ENCODE data around the gene VSNL1.

Gene VSNL1

DNA sequence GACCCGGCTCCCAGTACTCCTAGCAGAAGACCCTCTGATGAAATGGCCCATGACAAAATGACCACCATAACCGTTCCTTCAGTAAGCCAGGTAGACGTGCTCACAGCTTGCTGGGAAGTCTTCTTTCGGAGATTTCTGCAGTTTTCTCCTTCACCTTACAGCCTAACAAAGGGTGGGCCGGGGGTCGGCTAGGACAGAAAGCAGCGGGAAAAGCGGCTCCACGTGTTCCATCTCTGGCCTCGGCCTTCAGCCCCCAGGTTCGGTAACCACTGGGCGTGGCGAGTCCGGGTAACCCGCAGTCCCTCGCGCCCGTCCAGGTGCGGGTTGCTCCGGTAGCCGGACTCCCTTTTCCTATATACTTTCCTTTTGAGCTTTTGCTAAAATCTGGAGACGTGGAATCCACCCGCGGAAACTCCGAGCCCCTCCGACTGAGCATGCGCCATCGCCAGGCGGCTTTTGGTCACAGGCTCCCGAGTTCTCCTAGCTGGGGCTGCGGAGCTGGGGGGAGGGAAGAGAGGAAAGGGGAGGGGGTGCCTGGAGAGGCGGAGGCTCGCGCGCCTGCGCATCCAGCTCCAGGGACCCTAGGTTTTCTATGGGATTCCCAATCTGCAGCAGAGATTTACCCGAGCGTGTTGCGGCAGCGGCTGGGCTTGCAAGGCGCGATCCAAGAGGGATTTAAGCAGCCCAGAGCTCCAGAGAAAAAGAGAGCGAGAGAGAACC lies at the start of gene VSNL1:
Gene VSNL1, plus strand, starts transcription at position 604 of the 720 bp plus-strand sequence. CDS start 51,379 bp downstream, outside the sequence.
- no peak for DNase-seq

DNA sequence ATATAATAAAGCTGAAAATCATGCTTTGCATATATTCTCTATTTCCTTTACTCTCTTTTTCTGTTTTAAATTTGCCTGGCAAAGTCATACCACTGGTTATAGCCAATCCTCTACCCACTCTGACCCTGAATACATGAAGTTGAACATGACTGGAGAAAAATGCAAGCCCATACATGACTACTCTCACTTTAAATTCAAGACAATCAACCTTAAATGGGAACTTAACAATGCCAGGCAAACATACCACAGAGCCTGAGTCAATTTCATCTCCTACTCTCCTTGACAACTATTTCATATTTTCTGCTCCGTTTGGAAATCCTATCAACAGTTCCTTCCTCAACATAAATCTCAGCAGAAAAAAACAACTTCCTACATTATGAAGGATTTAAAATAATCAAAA lies 44.9 kb upstream of the VSNL1 start:
- DNase-seq: no peak

DNA sequence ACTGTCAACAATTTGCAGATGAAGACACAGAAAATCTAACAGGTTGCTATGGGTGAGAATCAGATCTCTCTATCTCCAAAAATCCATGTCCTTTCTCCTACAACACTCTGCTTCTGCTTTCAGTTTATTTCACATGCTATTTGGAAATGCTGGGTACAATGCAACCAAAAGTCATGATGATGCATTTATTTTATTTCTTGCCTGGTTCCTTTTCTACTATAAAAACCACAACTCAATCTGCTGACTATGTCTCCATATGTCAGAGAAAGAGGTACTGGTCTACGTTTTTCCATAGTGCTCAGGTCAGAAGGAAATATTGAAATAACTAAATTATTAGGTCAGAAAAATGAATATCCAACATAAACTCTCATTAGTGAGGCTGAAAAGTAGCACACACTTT lies 42.8 kb upstream of the VSNL1 start:
- no peak for DNase-seq

DNA sequence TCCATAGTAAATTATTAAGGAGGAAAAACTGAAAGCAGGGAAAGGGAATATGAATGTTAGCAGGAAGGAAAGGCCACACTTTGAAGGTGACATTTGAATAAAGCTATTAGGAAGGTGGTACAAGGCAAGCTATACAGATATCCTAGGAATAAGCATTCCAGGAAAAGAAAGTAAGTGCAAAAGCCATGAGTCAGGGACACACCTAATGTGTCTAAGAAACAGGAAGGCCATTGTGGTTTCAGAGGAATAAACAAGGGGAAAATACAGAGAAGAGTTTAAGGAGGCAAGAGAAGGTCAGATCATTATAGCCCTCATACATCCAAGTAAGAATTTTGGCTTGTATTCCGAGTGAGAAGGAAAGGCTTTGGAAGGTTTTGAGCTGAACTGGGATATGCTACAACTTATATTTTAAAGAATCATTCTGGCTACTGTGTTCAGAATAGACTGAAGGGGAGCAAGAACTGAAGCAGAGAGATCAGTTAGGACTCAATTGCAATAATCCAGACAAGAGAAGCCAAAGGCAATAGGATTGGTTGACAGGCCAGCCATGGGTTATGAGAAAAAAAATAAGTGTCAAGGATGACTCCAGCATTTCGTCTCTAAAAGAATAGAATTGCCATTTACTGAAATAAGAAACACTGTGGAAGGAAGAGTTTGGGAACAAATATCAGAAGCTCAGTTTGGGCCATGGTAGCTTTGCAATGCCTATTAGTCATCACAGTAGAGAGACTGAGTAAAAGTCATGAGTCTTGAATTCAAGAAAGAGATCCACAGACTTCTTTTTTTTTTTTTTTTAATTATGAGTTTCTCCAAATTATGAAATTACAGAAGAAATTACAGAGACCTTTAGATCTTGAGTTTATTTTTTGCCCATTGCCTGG lies 33.5 kb upstream of the VSNL1 start:
- DNase-seq: no peak

DNA sequence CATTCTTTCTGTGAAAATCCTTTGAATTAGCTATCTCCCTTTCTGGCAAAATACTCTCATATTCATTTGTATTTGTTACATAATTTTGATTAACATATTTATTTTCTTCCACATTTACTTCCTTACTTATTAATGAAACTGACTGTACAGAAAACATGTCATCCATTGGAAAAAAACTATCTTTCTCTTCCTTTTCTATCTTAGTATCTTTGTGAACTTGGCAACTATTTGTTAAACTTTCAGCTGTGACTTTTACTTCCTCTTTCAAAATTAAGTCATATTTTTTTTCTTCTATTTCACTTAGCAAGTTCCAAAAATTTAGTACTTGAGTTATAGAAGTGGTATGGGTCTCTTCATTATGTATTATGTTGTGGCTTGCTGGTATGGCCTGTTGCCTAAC lies 24.8 kb upstream of the VSNL1 start:
- DNase-seq: no peak

DNA sequence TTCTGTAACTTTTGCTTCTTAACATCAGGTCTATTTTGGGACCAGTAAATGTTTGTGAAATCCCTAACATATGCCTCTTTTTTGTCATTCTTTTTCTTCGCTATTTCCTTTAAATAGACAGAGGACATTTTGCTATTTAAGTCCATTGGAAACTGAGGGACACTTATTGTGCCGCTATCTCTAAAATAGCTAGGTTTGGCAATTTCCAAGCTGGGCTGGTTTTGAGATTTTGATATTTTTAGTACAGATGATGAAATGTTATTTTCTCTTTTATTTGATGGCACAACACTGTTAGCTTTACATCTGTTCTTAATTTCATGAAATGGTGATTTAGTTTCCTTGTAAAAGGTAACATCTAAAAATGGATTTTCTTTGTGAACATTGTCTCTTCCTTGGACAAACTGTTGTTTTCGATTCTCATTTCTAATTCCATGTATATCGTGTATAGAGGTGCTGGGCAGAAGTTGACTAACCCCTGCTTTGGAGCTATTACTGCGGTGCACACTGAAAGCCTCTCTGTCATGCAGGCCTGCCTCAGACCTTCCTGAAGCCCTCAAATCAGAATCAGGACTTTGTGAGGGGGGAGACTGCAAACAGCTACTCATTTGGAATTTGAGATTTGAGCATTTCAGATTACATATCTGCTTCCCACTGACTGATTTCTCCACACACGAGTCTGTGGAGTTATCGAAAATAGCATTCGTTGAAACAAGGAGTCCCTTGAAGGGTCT lies 22.9 kb upstream of the VSNL1 start:
- DNase-seq: no peak

DNA sequence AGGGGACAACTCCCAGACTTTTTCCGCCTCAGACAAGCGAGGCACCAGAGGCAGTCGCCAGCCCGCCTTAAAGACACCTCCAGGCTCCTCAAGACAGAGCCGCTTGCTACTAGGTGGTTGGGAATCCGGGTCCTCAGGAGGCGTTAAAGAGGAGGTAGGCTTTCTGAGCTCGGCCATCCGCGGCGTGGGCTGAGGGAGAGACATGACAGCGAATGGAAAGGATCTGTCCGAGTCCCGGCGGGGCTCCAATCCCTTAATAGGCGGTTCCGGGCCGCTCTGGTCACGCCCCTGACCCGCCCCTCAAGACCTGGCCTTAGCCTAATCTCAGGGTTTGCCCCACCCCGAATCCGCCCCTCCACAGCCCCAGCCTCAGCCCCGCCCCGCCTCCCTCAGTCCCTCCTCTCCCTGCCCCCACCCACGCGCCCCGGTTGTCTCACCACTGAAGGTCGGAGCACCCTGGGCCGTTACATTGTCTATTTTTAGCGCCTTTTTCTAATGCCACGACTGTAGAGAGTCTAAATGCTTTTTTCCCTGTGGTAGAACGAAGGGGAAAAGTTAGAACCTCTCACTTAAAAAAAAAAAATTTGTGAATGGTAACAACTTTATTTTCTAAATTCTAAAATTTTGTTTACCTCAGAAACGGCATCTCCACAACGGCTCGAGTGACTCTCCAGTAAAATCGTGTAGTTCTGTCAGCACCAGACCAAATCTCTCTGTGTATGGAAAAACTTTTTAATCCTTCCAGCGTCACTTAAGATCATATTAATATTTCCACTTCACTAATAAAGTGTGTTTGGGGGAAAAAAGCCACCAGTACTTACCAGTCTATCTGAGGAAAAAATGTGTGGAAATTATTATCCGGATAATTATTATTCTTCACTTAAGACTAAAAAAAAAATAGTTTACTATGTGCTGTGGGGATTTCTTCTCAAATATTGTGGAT lies 22.0 kb upstream of the VSNL1 start, which contains the start of gene RAD51AP2:
Gene RAD51AP2, minus strand, starts transcription at position 229 of the 943 bp plus-strand sequence. Its CDS starts 25 bp downstream, at position 204.
- no peak for DNase-seq

DNA sequence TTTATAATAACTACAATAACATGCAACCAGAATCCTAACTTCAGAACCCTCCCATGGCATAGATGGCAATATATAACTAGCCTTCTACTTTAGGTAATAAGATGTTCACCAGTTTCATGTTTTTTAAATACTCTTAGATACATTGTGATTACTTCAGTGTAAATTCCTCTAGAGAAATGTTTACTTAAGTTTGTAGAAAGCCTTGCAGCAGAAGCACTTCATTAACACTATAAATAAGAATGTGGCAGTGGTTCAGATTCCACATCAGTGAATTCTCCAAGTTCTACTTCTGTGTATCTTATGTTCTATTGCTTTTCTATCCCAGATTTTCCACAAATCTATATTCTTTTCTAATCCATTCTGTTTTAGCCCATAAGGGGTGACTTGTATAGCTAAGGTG lies 21.0 kb upstream of the VSNL1 start:
- no peak for DNase-seq

DNA sequence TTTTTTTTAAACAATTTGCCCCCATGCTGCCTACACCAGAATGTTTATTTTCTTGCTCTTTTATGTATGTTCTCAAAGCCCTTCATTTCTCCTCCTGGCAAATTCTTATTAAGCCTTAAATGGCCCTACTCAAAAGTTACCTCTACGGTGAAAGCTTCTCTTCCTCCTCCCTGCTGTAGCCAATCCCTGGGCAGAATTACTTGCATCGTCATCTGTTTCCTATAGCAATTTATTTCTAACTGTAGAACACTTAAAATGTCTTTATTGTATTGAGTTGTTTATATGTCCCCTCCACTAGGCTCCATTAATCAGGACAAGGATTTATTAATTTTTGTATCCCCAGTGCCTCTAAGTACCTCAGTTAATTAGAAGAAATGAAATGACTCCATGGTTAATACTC lies 19.7 kb upstream of the VSNL1 start:
- DNase-seq: no peak

DNA sequence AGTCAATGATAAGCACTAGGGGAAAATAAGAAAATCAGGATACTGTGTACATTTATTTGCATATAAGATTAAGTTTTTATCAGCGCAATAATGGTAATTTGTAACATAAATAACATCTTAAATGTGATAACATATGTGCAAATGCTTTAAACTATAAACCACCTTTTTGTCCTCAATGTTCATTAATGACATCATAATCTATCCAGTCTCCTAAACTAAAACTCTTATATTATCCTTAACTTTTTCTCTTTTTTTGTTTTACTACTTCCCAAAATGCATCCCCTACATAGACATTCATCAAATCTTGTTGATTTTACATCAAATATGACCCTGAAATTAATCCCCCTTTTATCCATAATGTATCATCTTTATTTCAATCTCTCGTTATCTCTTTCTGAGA lies 18.9 kb upstream of the VSNL1 start:
- no peak for DNase-seq

DNA sequence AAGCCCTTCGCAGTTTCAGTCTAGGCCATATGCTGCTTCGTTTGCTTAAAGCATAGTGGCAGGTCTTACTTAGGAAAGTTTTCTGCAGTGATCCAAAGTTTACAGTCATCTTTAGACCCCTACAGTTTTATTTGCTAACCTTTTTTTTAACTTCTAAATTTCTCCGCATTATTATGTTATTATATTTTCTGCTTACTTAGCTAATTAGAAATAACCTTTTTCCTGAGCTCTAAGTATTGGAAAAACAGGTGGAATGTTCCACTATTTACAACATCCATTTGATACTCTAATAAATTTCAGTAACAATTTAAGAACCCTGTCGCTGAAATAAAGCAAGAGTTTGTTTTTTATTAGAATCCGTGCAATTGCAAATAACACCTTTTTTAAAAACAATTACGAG lies 18.2 kb upstream of the VSNL1 start:
- DNase-seq: no peak

DNA sequence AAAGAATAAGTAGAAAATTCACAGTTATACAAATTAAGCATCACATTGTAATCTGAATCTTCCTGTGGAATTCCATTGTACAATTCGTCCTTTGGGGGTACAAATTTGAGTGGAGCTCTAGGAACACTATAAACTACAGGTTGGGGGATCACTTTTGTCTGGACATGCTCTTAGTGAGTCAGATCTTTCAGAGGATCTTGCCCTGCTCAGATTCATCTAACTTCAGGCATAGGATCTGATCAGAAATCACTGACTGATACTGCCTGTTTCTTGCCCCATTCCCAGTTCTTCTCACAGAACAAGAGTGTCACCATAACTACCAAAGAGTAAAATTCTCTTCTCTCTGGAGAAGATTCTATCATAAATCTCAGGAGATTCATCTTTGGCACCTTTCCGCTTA lies 10.7 kb upstream of the VSNL1 start:
- no peak for DNase-seq

DNA sequence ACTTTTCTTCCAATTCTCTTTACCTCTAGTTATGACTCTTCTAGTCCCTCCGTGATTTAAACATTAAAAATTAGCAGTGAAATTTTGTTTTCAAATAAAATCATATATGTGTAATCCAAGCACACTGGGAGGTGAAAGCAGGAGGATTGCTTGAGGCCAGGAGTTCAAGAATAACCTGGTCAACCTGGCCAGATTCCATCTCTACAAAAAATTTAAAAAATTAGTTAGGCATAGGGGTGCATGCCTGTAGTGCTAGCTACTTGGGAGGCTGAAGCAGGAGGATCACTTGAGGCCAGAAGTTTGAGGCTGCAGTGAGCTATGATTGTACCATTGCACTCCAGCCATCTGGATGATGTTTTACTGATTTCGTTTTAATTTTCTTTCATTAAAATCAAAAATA lies 7.0 kb upstream of the VSNL1 start:
- DNase-seq: no peak

DNA sequence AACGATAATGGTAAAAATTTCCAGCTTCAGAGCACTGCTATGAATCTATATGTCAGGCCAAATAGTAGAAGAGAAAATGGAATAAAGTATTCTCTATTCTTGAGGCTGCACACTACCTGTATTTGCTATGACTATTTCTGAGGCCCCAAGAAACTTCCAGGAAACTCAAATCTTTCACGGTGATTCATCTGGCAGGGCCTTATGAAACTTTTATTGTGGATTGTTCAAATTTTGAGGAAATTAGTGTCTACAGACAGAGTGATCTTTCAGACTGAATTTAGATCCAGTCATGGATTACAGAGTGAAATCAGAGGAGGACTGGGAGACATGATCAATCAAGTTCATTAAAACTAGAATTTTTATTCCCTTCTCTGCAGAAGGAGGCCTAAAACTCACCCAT lies 4.1 kb upstream of the VSNL1 start:
- DNase-seq: no peak

DNA sequence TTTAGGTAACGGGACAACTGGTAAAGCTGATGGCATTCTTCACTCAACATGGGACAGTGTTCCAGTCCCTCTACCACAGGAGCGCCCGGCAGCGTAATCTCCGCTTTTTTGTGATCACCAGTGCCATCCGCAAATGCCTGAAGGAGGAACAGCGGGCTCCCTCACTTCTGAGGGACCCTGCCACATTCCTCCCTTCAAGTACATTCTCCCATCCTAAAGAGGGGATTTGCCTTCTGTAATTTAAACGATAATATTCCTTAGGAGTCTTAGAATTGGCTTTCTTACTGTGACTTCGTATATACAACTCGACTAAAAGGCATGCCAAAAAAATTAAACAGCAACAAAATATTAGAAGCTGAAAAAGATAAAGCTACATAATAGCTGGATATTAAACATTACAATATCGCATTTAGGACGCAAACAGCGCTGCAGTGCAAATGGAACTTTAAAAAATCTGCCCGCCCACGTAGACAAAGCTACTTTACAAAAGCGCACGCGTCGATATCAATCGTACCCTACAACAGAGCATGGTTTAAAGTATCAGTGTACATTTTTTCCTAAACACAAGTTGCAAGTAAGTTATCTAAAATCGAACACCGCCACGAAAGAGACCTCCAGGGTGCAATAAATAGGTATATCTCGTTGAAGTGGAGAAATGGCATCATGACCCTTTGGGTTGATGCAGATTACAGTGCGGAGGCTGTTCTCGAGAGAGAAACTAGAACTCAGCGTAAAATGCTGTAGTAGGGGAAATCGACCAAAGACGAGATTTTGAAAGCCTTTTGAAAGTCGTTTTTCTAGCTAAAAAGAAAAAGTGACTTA lies 2.3 kb upstream of the VSNL1 start:
- no peak for DNase-seq

DNA sequence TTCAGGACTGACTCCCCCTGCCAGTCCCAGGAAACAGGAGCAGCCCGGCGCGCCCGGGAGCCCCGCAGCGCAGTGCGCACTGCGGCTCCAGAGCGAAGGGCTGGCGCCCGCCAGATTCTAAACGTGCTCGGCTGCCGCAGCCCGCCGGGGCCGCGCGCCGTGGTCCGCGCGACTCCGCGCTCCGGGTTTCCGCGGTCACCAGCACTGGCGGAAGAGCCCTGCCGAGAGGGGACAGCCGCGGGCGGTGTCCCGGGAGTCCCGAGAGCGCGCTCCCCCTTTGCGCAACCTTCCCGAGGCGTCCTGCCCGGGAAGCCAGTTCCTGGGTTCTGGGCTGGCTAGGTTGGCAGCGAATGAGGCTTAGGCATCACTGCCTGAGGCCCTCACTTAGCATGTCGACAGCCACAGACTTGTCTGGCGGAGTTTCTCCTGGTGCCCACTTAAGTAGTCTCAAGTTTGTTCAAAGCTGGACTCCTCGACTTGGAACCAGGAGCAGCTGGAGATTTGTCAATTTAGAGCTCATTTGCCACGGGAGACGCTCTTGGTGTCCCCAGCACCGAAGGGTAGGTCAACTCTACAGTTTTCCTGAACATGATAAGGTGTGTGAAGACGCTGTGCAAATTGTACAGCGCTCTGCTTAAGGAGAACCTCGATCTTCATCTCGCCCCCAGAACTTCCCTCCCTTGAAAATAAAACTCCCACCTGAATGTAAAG lies 1.5 kb upstream of the VSNL1 start:
- DNase-seq: no peak

DNA sequence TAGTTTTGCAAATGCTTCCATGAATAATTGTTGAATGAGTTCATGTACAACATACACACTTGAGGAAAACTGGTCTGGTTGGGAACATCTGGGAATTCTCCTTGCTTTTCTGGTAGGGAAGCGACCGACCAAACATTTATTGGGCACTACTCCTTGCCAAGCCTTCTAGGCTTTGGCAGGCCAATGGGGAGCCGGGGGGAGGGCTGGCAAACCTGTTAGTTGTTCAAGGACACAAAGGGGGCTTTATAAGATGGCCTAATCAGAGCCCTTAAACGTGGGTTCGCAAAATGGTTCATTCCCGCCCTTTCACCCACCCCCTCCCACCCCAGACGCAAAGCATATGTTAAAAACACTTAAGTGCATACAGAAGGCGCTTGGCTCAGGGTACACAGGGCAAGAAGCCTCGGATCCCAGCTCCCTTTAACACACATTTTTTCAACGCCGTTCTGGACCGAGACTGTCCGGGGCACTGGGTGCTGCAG lies 844 bp upstream of the VSNL1 start:
- no peak for DNase-seq

DNA sequence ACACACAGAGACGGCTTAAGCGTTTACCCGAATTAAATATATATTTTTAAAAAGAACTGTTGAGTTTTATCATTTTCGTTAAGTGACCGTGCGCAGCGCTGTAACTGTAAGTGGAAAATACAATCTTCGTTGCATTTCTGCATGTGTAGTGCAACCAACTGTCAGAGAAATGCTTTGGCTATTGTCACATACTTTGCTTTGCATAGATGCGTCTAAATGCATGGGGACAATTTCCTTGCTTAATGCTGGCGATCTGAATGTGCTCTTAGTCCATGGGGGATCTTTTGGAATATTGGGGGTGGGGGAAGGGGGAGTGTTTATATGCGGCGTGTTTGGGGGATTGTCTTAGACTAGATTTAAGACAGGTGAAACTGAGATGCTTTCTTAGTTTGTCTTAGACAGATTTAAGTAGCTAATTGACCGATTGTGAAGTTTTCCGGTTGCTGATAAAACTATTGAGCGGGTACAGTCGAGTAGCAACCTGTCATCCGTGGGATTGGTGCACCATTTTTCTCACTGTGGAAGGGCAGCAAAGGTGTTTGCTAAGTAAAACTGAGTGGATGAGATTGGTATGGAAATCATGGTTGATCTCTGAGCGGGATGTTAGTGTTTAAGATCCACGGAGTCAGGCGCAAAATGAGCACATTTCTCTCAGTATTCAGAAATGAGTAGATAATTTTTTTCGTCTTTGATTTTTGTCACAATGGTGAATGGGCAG lies 476 bp downstream of the VSNL1 start:
- no peak for DNase-seq

DNA sequence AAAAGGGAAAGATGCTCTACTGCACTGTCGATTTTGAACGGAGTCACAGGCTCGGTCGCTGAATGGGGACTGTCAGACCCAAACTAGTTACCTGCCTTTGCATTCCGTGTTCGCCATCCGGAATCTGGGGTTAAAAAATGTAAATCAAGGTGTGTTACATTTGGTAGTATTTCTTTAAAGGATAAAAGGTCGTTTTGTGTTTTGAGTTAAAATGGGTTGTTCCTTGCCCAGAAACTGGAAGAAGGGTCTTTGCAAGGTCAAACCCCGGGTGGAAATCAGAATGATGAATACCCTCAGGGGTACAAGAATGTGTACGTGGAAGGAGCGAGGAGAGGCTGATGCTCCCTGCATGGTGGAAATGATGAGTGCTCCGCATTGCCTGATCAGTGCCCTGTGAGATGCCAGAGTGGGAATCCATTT lies 1.0 kb downstream of the VSNL1 start:
- DNase-seq: no peak

DNA sequence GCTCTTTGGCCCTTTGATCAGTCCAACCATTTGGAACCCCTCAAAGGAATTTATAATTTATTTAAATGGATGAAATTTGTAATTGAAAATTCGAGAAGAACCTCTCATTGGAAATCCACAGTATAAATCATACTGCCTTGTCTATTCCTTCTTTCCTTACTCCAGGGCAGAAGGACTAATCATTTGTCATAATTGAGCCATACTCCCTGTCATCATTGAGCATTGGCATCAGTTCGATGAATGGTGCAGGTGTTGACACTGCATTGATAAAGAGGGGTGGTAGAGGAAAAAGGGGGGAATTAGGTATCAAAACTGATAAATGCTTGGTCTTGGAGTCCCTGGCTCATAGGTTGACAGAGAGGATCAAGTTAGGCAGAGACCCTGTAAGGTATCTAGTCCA lies 2.0 kb downstream of the VSNL1 start:
- no peak for DNase-seq
